HCT116 (cell line): Measurements from ENCODE around the gene RAB38. TPM values are rescaled to one million over a fixed set of nuclear protein-coding genes. Genes with fewer than 3 reads are reported as not detected.

Experiments used
- ATAC-seq: fragments of 200-7000 bp; cut with Tn5 transposase; 2 replicates; pipeline ENCODE4 v1.9.1; 2020; ENCODE audit warnings: mild to moderate bottlenecking, moderate library complexity
- BruUV-seq: library from RNA; stranded (reverse); fragments of 400-500 nt; replicated peaks from 2 replicates; lab custom pipeline; 2021; lab: Mats Ljungman, UMichigan
- CTCF ChIA-PET: fragments of 300-600 bp; sonication (Branson Sonifier 250); formaldehyde crosslinking; loops from one replicate; lab custom pipeline; 2021; ENCODE audit warnings: antibody characterized with exemption; lab: Charles Lee
- POLR2A ChIA-PET: fragments of 300-600, 350-600 bp; sonication (Branson Sonifier 250); formaldehyde crosslinking; loops from one replicate; lab custom pipeline; 2021; ENCODE audit warnings: antibody characterized with exemption; lab: Charles Lee
- RAD21 ChIA-PET, 2 experiments: fragments of 300-600 bp; sonication (Branson Sonifier 250); formaldehyde crosslinking; loops; one replicate each; lab custom pipeline; 2023; ENCODE audit warnings: low total read pairs in 2 of 2; ENCODE audit not compliant: uncharacterized antibody in 2 of 2, unreplicated experiment in 2 of 2, low non-redundant PET in 1 of 2; lab: Charles Lee
- DNase-seq: peaks from one replicate; pipeline ENCODE4 v3.0.0-alpha.2; 2010; ENCODE audit warnings: low read depth, low spot score
- H2AFZ ChIP-seq: fragments of 200-600 bp; shearing (Covaris generic), sonication (generic); 2 replicates; pipeline ENCODE4 v1.6.1; 2017; ENCODE audit warnings: low read depth, mixed run types, mixed read lengths, antibody characterized with exemption, low read length; ENCODE audit not compliant: poor library complexity, severe bottlenecking
- H3K27ac ChIP-seq: 2 replicates; pipeline ENCODE4 v1.5.1; 2012; ENCODE audit warnings: low read depth, low read length
- H3K27me3 ChIP-seq: fragments of 200-600 bp; sonication (generic); 2 replicates; pipeline ENCODE4 v1.6.1; 2016; ENCODE audit warnings: mixed run types, low read length, mixed read lengths; ENCODE audit not compliant: insufficient read depth
- H3K36me3 ChIP-seq, 2 experiments: fragments of 200-500 bp in 1 of 2; fragments of 200-600 bp in 1 of 2; sonication (Bioruptor generic) in 1 of 2; sonication (generic) in 1 of 2; 2 replicates each; pipeline versions ENCODE4 v1.5.1 to v1.6.1; 2014 to 2016; ENCODE audit warnings: low read length in 2 of 2, inconsistent platforms in 1 of 2, mixed read lengths in 1 of 2, mixed run types in 1 of 2; ENCODE audit not compliant: insufficient read depth in 2 of 2, control insufficient read depth in 1 of 2
- H3K4me1 ChIP-seq, 2 experiments: fragments of 200-600 bp in 1 of 2; sonication (generic) in 1 of 2; 2 replicates each; pipeline versions ENCODE4 v1.5.1 to v1.6.1; 2012 to 2017; ENCODE audit warnings: low read length in 2 of 2, inconsistent platforms in 1 of 2, mild to moderate bottlenecking in 1 of 2, mixed read lengths in 1 of 2, mixed run types in 1 of 2, moderate library complexity in 1 of 2; ENCODE audit not compliant: insufficient read depth in 2 of 2, control insufficient read depth in 1 of 2
- H3K4me2 ChIP-seq: fragments of 200-600 bp; sonication (generic); 2 replicates; pipeline ENCODE4 v1.6.1; 2017; ENCODE audit warnings: mixed run types, low read length, mixed read lengths
- H3K4me3 ChIP-seq, 2 experiments: fragments of 200-600 bp in 1 of 2; sonication (generic) in 1 of 2; replicated peaks in 1 of 2; 2 replicates each; pipeline ENCODE4 v1.5.1; 2011 to 2016; ENCODE audit warnings: low read length in 2 of 2, control low read depth in 1 of 2, low read depth in 1 of 2, mild to moderate bottlenecking in 1 of 2, mixed read lengths in 1 of 2, mixed run types in 1 of 2
- H3K79me2 ChIP-seq: fragments of 200-600 bp; sonication (generic); 2 replicates; pipeline ENCODE4 v1.6.1; 2017; ENCODE audit warnings: mild to moderate bottlenecking, mixed run types, low read length, moderate library complexity, mixed read lengths; ENCODE audit not compliant: insufficient read depth
- H3K9ac ChIP-seq: fragments of 200-600 bp; sonication (generic); 2 replicates; pipeline ENCODE4 v1.6.1; 2016; ENCODE audit warnings: low read length, mixed read lengths
- H3K9me2 ChIP-seq: fragments of 200-600 bp; sonication (generic), shearing (Covaris generic); 2 replicates; pipeline ENCODE4 v1.6.1; 2017; ENCODE audit warnings: mixed run types, mild to moderate bottlenecking, moderate library complexity; ENCODE audit not compliant: insufficient read depth
- H3K9me3 ChIP-seq, 2 experiments: fragments of 200-500 bp in 1 of 2; fragments of 200-600 bp in 1 of 2; sonication (Bioruptor generic) in 1 of 2; sonication (generic) in 1 of 2; 2 replicates each; pipeline ENCODE4 v1.6.1; 2014 to 2017; ENCODE audit warnings: low read length in 2 of 2, mixed read lengths in 2 of 2, inconsistent platforms in 1 of 2, low read depth in 1 of 2, mild to moderate bottlenecking in 1 of 2, mixed run types in 1 of 2, moderate library complexity in 1 of 2; ENCODE audit not compliant: control insufficient read depth in 1 of 2, insufficient read depth in 1 of 2
- H4K20me1 ChIP-seq: fragments of 200-600 bp; sonication (generic), shearing (Covaris generic); 2 replicates; pipeline ENCODE4 v1.6.1; 2017; ENCODE audit warnings: mixed run types, mild to moderate bottlenecking, moderate library complexity; ENCODE audit not compliant: insufficient read depth
- CEBPB ChIP-seq: IDR thresholded peaks from 2 replicates; pipeline ENCODE4 v1.6.1; 2012; ENCODE audit warnings: low read depth
- EGR1 ChIP-seq: IDR thresholded peaks from 2 replicates; pipeline ENCODE4 v1.6.1; 2012; ENCODE audit warnings: low read depth
- EZH2 ChIP-seq: fragments of 200-600 bp; sonication (generic); IDR thresholded peaks from 2 replicates; pipeline ENCODE4 v1.6.1; 2017; ENCODE audit warnings: antibody characterized with exemption, mixed run types
- EZH2phosphoT487 ChIP-seq: fragments of 200-600 bp; IDR thresholded peaks from 2 replicates; pipeline ENCODE4 v1.6.1; 2018; ENCODE audit warnings: antibody characterized with exemption, borderline replicate concordance
- FOSL1 ChIP-seq: IDR thresholded peaks from 2 replicates; pipeline ENCODE4 v1.6.1; 2012; ENCODE audit warnings: low read depth
- JUND ChIP-seq: IDR thresholded peaks from 2 replicates; pipeline ENCODE4 v1.6.1; 2012
- POLR2A ChIP-seq: IDR thresholded peaks from 2 replicates; pipeline ENCODE4 v1.7.0; 2011; ENCODE audit warnings: borderline replicate concordance; ENCODE audit not compliant: insufficient read depth, insufficient read length; ENCODE audit errors: extremely low read depth
- RAD21 ChIP-seq: IDR thresholded peaks from 2 replicates; pipeline ENCODE4 v1.6.1; 2012; ENCODE audit warnings: low read depth, mild to moderate bottlenecking
- SIN3A ChIP-seq: IDR thresholded peaks from 2 replicates; pipeline ENCODE4 v1.6.1; 2012; ENCODE audit warnings: low read depth
- SP1 ChIP-seq: IDR thresholded peaks from 2 replicates; pipeline ENCODE4 v1.6.1; 2012; ENCODE audit warnings: low read depth
- TCF7L2 ChIP-seq: IDR thresholded peaks from 2 replicates; pipeline ENCODE4 v1.7.0; 2011; ENCODE audit warnings: borderline replicate concordance, inconsistent platforms; ENCODE audit not compliant: insufficient read depth, insufficient read length; ENCODE audit errors: extremely low read depth
- YY1 ChIP-seq: IDR thresholded peaks from 2 replicates; pipeline ENCODE4 v1.6.1; 2011; ENCODE audit warnings: low read length, low read depth, moderate library complexity, mild to moderate bottlenecking; ENCODE audit not compliant: insufficient replicate concordance; ENCODE audit errors: extremely low read depth
- ZFX ChIP-seq: fragments of 450-650 bp; IDR thresholded peaks from 2 replicates; pipeline ENCODE4 v1.6.1; 2017
- ZNF274 ChIP-seq: fragments of 200-500 bp; sonication (Bioruptor generic); IDR thresholded peaks from 2 replicates; pipeline ENCODE4 v1.6.1; 2014; ENCODE audit warnings: mild to moderate bottlenecking, low read depth, low read length, inconsistent platforms
- intact Hi-C: fragments of 100-400 bp; cut with micrococcal nuclease; formaldehyde crosslinking; loops from 2 replicates; pipeline ENCODE4 v1.10.0; 2022
- total RNA-seq: library from RNA; stranded (reverse); gene quantifications from one replicate; pipeline ENCODE4 v1.2.1, GENCODE V29; 2021; ENCODE audit not compliant: unreplicated experiment
- TF ChIP-seq, protein P1 (sequence below): IDR thresholded peaks from 2 replicates; pipeline ENCODE4 v1.6.1; 2012
- TF ChIP-seq, protein P2 (sequence below): IDR thresholded peaks from 2 replicates; pipeline ENCODE4 v1.6.1; 2012; ENCODE audit warnings: low read depth
- TF ChIP-seq, protein P3 (sequence below), 3 experiments: fragments of 200-600 bp in 1 of 3; sonication (generic) in 1 of 3; IDR thresholded peaks in 2 of 3; conservative IDR thresholded peaks in 1 of 3; 2 replicates each; pipeline ENCODE4 v1.5.1; 2012 to 2017; ENCODE audit warnings: low read depth in 2 of 3, low read length in 2 of 3, antibody characterized with exemption in 1 of 3, borderline replicate concordance in 1 of 3, control low read depth in 1 of 3, mild to moderate bottlenecking in 1 of 3, mixed read lengths in 1 of 3, mixed run types in 1 of 3, moderate library complexity in 1 of 3; ENCODE audit not compliant: insufficient read depth in 1 of 3
- TF ChIP-seq, protein P4 (sequence below): IDR thresholded peaks from 2 replicates; pipeline ENCODE4 v1.6.1; 2011; ENCODE audit warnings: mild to moderate bottlenecking, low read length, moderate library complexity; ENCODE audit not compliant: insufficient replicate concordance; ENCODE audit errors: extremely low read depth

Gene RAB38
- total RNA-seq, 1 experiment from 2014 or later, result 15.1 TPM

DNA sequence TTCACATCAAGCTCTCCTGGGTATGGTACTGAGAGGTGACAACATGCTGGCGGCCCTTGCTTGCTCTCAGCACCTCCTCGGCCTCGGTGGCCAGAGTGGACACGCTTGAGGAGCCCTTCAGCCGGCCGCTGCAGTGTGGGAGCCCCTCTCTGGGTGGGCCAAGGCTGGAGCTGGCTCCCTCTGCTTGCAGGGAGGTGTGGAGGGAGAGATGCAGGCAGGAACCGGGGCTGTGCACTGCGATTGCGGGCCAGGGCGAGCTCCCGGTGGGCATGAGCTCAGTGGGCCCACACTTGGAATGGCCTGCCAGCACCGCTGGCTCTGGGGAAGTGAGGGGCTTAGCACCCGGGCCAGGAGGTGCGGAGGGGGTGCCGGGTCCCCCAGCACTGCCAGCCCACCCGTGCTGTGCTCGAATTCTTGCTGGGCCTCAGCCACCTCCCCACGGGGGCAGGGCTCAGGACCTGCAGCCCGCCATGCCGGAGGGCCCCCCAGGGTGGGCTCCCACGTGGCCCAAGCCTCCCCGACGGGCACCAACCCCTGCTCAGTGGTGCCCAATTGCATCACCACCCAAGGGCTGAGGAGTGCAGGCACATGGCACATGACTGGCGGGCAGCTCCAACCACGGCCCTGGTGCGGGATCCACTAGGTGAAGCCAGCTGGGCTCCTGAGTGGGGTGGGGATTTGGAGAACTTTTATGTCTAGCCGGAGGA, 106.2 kb downstream of the RAB38 start:
- Histone ChIP-seq H3K9me3 (no peaks in the 10 kb centered on the region), H2AFZ (no peak overlapping the region), H3K4me2 (no peak overlapping the region), H3K79me2 (no peaks in the 10 kb centered on the region), H3K9me2 (no peaks in the 10 kb centered on the region), H3K36me3 (no peaks in the 10 kb centered on the region), H4K20me1 (no peaks in the 10 kb centered on the region), H3K4me3 (no peak overlapping the region), H3K9ac (no peak overlapping the region), H3K27me3 (no peaks in the 10 kb centered on the region), H3K4me1 (no peaks in the 10 kb centered on the region), H3K27ac (no peak overlapping the region)
- DNase-seq, result no peak
- no peak for ATAC-seq
- BruUV-seq, result no TSS peak
- ChIA-PET CTCF (no interaction called here), POLR2A (no interaction called here), RAD21 (no interaction called here)
- TF ChIP-seq SP1 (no peak), CEBPB (no peak), ZNF274 (no peak), EZH2phosphoT487 (no peak), EGR1 (no peak), JUND (no peak), SIN3A (no peak), ZFX (no peak), POLR2A (no peak), YY1 (no peak), RAD21 (no peak), EZH2 (no peak), TCF7L2 (no peak), FOSL1 (no peak)
- TF ChIP-seq, protein P1, sequence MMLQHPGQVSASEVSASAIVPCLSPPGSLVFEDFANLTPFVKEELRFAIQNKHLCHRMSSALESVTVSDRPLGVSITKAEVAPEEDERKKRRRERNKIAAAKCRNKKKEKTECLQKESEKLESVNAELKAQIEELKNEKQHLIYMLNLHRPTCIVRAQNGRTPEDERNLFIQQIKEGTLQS, result no peak
- TF ChIP-seq, protein P2, sequence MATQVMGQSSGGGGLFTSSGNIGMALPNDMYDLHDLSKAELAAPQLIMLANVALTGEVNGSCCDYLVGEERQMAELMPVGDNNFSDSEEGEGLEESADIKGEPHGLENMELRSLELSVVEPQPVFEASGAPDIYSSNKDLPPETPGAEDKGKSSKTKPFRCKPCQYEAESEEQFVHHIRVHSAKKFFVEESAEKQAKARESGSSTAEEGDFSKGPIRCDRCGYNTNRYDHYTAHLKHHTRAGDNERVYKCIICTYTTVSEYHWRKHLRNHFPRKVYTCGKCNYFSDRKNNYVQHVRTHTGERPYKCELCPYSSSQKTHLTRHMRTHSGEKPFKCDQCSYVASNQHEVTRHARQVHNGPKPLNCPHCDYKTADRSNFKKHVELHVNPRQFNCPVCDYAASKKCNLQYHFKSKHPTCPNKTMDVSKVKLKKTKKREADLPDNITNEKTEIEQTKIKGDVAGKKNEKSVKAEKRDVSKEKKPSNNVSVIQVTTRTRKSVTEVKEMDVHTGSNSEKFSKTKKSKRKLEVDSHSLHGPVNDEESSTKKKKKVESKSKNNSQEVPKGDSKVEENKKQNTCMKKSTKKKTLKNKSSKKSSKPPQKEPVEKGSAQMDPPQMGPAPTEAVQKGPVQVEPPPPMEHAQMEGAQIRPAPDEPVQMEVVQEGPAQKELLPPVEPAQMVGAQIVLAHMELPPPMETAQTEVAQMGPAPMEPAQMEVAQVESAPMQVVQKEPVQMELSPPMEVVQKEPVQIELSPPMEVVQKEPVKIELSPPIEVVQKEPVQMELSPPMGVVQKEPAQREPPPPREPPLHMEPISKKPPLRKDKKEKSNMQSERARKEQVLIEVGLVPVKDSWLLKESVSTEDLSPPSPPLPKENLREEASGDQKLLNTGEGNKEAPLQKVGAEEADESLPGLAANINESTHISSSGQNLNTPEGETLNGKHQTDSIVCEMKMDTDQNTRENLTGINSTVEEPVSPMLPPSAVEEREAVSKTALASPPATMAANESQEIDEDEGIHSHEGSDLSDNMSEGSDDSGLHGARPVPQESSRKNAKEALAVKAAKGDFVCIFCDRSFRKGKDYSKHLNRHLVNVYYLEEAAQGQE, result no peak
- TF ChIP-seq, protein P3, sequence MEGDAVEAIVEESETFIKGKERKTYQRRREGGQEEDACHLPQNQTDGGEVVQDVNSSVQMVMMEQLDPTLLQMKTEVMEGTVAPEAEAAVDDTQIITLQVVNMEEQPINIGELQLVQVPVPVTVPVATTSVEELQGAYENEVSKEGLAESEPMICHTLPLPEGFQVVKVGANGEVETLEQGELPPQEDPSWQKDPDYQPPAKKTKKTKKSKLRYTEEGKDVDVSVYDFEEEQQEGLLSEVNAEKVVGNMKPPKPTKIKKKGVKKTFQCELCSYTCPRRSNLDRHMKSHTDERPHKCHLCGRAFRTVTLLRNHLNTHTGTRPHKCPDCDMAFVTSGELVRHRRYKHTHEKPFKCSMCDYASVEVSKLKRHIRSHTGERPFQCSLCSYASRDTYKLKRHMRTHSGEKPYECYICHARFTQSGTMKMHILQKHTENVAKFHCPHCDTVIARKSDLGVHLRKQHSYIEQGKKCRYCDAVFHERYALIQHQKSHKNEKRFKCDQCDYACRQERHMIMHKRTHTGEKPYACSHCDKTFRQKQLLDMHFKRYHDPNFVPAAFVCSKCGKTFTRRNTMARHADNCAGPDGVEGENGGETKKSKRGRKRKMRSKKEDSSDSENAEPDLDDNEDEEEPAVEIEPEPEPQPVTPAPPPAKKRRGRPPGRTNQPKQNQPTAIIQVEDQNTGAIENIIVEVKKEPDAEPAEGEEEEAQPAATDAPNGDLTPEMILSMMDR (IDR thresholded peaks at IDR 0.05 in 2 of 3, conservative IDR thresholded peaks at IDR 0.05 in 1 of 3; ENCODE audit: borderline replicate concordance in 1 of 3, insufficient read depth in 1 of 3, low read depth in 2 of 3, low read length in 2 of 3), result no peak
- TF ChIP-seq, protein P4, sequence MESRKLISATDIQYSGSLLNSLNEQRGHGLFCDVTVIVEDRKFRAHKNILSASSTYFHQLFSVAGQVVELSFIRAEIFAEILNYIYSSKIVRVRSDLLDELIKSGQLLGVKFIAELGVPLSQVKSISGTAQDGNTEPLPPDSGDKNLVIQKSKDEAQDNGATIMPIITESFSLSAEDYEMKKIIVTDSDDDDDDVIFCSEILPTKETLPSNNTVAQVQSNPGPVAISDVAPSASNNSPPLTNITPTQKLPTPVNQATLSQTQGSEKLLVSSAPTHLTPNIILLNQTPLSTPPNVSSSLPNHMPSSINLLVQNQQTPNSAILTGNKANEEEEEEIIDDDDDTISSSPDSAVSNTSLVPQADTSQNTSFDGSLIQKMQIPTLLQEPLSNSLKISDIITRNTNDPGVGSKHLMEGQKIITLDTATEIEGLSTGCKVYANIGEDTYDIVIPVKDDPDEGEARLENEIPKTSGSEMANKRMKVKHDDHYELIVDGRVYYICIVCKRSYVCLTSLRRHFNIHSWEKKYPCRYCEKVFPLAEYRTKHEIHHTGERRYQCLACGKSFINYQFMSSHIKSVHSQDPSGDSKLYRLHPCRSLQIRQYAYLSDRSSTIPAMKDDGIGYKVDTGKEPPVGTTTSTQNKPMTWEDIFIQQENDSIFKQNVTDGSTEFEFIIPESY, result no peak
- intact Hi-C loops, result no loop called here
